Mucosa of gallbladder (tissue), 1 donor: ENCODE results near the gene ACOT4. TPM values are rescaled to one million over a fixed set of nuclear protein-coding genes. Genes with fewer than 3 reads are reported as not detected.
A peak's percentile ranks its signal among the peaks of the same experiment; 100 is the strongest.
"Not testable (repeated sequence)": the region's sequence is repeated elsewhere in the genome, so short reads cannot be mapped to it uniquely, and the experiment has no call there.

Source experiments
- DNase-seq: peaks from one replicate; pipeline ENCODE4 v3.0.0-alpha.2; 2020; ENCODE audit warnings: low spot score
- total RNA-seq: library from RNA; stranded (reverse); gene quantifications from one replicate; pipeline ENCODE4 v1.2.1, GENCODE V29; 2021
- donor health status: DM: no; HTN: no; CAD: no.

Gene ACOT4
- total RNA-seq, 1 donor from 2014 or later: 2.6 TPM

DNA sequence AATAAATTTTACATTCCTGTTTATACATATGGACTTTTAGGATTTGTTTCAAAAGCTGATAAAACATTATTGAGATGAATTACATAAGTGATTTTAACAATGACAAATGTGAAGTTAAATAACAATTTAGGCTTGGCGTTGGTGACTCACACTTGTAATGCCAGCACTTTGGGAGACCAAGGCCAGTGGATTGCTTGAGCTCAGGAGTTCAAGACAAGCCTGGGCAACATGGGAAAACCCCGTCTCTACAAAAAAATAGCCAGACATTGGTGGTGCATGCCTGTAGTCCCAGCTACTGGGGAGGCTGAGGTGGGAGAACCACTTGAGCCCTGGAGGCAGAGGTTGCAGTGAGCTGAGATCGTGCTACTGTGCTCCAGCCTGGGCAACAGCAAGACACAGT lies 15.3 kb upstream of the ACOT4 start:
- no peak for DNase-seq

GRCh38 chr14:73577214-73577613 lies 14.5 kb upstream of the ACOT4 start:
- DNase-seq: not testable (repeated sequence)

DNA sequence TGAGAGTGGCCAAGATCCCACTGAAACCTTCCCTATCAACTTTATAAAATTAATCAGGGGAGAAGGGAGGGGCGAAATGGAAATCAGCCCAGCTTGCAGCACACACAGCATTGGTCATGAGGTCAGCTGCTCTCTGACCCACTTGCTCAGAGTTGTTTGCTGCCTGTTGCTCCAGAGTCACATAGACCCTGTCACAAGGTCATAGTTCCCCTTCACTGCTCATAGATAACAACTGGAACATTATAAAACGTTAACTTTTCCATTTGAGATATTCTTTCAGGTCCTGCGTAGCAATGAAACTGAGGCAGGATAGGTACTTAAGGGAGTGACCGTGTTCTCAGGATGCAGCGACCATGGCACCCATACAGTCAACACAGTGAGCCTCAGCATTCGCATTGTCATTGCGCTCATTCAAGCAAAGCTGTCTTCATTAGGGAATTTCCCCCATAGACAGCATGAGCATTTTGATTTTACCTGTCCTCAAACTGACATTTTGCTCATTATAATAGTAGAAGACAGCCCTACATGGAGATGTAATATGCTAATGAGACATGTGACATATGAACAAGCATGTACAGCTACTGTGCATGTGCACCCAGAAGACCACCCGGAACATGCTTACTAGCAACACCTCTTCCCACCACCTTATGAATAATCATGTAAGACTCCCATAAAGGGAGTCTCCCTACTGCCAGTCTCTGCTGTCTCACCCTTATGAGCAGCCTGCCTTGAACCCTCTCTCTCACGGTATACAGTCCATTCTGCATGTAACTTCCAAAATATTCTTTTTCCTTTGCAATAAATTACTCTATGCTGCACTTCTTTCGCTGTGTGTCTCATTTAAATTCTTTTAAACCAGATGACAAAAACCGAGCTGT lies 9.3 kb upstream of the ACOT4 start:
- DNase-seq: not testable (repeated sequence)

- DNase-seq: no peak
These were observed 3.0 kb upstream of the ACOT4 start for GRCh38 chr14:73588695-73589094.

DNA sequence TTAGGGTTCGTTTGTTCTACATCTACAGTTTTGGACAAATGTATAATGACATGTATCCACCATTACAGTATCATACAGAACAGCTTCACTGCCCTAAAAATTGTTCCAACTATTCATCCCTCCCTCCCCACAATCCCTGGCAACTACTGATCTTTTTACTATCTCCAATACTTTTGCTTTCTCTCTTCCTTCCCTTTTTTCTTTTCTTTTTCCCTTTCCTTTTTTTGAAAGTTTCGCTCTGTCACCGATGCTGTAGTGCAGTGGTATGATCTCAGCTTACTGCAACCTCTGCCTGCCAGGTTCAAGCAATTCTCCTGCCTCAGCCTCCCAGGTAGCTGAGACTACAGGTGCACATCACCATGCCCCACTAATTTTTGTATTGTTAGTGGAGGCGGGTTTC lies 2.6 kb upstream of the ACOT4 start:
- no peak for DNase-seq

DNA sequence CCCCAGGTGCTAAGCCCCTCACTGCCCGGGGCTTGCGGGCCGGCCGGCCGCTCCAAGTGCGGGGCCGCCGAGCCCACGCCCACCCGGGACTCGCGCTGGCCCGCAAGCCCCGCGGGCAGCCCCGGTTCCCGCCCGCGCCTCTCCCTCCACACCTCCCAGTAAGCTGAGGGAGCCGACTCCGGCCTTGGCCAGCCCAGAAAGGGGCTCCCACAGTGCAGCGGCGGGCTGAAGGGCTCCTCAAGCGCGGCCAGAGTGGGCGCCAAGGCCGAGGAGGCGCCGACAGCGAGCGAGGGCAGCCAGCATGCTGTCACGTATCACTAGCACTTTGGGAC lies 1.0 kb upstream of the ACOT4 start:
- not testable (repeated sequence) for DNase-seq

GRCh38 chr14:73594491-73594890 lies 2.8 kb downstream of the ACOT4 start:
- no peak for DNase-seq

- DNase-seq: no peak
These were observed 7.8 kb downstream of the ACOT4 start for GRCh38 chr14:73599499-73599898.

DNA sequence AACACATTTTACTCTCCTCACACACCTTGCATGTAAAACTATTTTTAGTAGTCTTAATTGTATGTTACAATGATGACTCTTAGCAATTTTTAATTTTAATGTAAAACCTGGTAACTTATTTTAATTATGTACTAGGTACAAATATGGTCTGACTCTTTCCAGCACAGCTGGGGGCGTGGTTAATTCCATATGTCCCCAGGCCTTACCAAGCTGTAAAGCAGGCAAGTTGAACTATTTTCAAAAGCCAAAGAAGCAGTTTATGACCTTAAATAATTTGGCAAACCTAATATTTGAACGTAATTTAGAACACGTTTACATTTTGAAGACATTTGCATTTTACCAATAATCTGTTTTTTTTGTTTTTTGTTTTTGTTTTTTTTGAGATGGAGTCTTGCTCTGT lies 11.3 kb downstream of the ACOT4 start:
- DNase-seq: no peak

GRCh38 chr14:73606271-73606670 lies 14.6 kb downstream of the ACOT4 start:
- DNase-seq: no peak

DNA sequence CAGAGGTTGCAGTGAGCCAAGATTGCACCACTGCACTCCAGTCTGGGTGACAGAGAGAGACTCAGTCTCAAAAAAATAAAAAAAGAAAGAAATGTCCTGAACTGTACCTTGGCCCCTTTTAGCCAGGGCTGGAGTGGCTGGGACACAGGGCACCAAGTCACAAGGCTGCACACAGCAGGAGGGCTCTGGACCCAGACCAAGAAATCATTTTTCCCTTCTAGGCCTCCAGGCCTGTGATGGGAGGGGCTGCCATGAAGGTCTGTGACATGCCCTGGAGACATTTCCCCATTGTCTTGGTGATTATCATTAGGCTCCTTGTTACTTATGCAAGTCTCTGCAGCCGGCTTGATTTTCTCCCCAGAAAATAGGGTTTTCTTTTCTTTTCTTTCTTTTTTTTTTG lies 15.6 kb downstream of the ACOT4 start:
- DNase-seq: no peak

GRCh38 chr14:73610687-73611086 lies 19.0 kb downstream of the ACOT4 start:
- DNase-seq: no peak

- peak; percentile 68 for DNase-seq
These were observed 20.8 kb downstream of the ACOT4 start, which contains the start of gene ACOT6 for GRCh38 chr14:73612339-73613045. TSS of gene ACOT6 (plus strand) at chr14:73612517. CDS start at chr14:73612572, 55 bp downstream.

DNA sequence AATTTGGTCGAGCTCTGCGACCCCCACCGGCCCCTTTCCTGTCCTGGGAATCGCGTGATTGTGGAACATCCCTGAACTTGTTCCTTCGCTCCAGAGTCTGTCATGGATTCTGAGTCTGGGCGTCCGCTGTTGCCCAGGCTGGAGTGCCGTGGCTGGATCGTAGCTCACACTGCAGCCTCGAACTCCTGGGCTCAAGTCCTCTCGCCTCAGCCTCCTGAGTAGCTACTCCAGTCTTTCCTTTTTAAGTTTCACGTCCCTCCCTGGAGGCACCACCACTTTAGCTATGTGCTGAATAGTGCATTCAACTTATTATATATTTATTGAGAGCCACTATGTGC lies 21.3 kb downstream of the ACOT4 start:
- no peak for DNase-seq

GRCh38 chr14:73613419-73613963 lies 21.8 kb downstream of the ACOT4 start:
- DNase-seq: no peak

- DNase-seq: no peak
These were observed 25.2 kb downstream of the ACOT4 start for GRCh38 chr14:73616831-73617230.

- no peak for DNase-seq
These were observed 27.9 kb downstream of the ACOT4 start for GRCh38 chr14:73619524-73619923.

GRCh38 chr14:73620268-73620667 lies 28.6 kb downstream of the ACOT4 start:
- DNase-seq: no peak

DNA sequence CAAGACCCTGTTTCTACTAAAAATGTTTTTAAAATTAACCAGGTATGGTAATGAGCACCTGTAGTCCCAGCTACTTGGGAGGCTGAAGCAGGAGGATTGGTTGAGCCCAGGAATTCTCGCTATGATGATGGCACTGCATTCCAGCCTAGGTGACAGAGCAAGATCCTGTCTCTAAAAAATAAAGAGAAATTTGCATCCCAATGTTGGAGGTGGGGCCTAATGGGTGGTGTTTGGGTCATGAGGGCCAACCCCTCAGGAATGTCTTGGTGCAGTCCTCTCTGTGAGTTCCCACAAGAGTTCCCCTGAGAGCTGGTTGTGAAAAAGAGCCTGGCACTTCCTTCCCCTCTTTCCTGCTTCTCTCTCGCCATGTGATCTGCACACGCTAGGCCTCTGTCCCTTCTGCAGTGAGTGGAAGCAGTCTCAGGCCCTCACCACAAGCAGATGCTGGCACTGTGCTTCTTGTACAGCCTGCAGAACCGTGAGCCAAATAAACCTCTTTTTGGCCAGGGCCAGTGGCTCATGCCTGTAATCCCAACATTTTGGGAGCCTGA lies 31.9 kb downstream of the ACOT4 start:
- no peak for DNase-seq

- no peak for DNase-seq
These were observed 34.0 kb downstream of the ACOT4 start for GRCh38 chr14:73625706-73626105.

- DNase-seq: no peak
These were observed 35.5 kb downstream of the ACOT4 start for GRCh38 chr14:73627151-73627558.

DNA sequence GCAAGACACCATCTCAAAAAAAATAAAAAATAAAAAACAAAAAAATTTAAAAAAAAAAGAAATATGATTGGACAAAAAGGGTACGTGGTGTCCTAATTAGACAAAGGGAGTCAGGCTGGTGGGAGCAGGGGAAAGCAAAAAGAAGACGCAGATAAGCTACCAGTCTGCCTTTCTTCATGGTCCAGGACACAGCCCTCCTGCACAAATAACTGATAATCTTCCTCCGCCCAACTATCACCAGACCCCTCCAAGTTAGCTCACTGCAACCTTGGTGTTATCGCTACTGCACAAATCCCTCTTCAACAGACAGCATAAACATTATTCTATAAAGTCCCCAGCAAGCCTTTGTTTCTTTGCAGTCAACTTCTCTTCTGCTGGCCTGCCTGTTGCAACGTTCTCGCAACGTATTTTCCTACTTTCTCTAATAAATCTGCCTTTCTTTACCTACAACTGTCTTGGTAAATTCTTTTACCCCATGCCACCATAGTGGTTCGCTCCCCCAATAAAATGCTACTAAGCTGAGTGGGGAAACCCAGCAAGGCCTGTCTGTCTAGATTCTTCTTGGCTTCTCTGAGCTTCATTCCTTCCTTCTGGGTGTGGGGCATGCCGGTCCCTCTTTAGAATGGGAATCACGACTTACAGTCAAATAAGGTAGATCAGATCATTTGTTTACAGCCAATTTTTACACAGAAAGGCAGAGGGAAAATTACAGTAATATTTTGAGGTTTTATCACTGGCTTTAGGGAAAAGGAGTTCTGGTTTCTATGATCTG lies 38.5 kb downstream of the ACOT4 start:
- no peak for DNase-seq
